Posterior vena cava (tissue), 2 donors: ENCODE data around the gene GPBP1L1. TPM values are rescaled to one million over a fixed set of nuclear protein-coding genes. Genes with fewer than 3 reads are reported as not detected.
"Not testable (repeated sequence)": the region's sequence is repeated elsewhere in the genome, so short reads cannot be mapped to it uniquely, and the experiment has no call there.

Experiments
- DNase-seq: peaks from one replicate; pipeline ENCODE4 v3.0.0-alpha.2; 2020; ENCODE audit warnings: low spot score
- intact Hi-C, 2 donors: fragments of 100-400 bp; cut with DNase I; formaldehyde crosslinking; loops; one replicate each; pipeline versions ENCODE4 v1.14.1 to v1.14.2; 2022 to 2023
- long read RNA-seq, 2 donors: library from polyadenylated mRNA; unstranded; transcript quantifications; one replicate each; pipeline ENCODE4 v2.0.0, GENCODE V29; 2020 to 2021
- total RNA-seq, 2 donors: library from RNA; stranded (reverse); fragmentation: NEBNext Ultra II Directional; extraction: Animal tissue kit (Norgen Biotek cat#: 25700); gene quantifications; one replicate each; pipeline ENCODE4 v1.2.1, GENCODE V29; 2021
- donor health status: DM: yes; HTN: yes; CAD: no.
- donor health status: DM: yes; HTN: yes; CAD: no.

The GPBP1L1 gene, protein sequence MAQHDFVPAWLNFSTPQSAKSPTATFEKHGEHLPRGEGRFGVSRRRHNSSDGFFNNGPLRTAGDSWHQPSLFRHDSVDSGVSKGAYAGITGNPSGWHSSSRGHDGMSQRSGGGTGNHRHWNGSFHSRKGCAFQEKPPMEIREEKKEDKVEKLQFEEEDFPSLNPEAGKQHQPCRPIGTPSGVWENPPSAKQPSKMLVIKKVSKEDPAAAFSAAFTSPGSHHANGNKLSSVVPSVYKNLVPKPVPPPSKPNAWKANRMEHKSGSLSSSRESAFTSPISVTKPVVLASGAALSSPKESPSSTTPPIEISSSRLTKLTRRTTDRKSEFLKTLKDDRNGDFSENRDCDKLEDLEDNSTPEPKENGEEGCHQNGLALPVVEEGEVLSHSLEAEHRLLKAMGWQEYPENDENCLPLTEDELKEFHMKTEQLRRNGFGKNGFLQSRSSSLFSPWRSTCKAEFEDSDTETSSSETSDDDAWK
- 10 to 100 TPM; 75.9 to 83.4 TPM for total RNA-seq
- long read RNA-seq, donor 1, partial matches to known transcripts: 3 of 7 reads
- long read RNA-seq, donor 1, other reads (novel, unspliced or antisense): 1 of 7 reads
- long read RNA-seq, donor 2, partial matches to known transcripts: 1 of 8 reads
- long read RNA-seq, donor 2, other reads (novel, unspliced or antisense): 4 of 8 reads

DNA sequence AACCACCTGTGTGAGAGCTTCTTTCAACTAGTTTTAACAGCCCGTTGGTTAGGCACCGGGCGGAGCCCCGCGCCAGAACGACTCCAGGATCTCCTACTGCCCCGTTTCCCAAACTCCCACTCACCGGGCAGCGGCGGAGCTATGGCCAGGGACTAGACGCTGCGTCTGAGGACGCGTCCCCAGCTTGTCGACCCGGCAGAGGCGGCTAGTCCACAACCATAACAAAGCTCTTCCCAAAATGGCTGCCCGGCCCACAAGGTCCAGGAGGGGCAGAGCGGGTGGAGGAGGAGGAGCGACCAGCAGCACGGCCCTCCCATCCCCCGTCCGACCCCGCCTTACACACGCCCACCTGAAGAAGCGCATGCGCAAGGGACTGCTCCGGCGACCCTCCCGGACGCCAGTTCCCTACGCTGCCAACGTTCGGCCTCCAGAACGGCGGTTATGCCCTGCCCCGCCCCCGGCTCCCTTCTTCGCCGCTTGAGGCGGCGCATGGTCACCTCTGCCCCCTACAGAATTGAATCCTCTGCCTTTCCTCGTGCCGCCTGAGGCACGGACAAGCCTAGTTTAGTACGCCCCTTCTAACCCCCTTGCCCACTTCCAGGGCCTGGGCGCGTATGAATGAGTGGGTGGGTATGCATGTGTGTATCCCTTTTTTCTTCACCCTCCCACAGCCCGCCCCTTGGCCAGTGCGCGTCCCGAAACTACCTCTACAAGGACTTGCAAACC, at the start of gene GPBP1L1:
TSS of gene GPBP1L1 (minus strand) at position 246 of the 726 bp plus-strand sequence. CDS start 27,446 bp downstream, outside the sequence.
- DNase-seq: peak; percentile 99
- intact Hi-C loops: no loop called here

DNA sequence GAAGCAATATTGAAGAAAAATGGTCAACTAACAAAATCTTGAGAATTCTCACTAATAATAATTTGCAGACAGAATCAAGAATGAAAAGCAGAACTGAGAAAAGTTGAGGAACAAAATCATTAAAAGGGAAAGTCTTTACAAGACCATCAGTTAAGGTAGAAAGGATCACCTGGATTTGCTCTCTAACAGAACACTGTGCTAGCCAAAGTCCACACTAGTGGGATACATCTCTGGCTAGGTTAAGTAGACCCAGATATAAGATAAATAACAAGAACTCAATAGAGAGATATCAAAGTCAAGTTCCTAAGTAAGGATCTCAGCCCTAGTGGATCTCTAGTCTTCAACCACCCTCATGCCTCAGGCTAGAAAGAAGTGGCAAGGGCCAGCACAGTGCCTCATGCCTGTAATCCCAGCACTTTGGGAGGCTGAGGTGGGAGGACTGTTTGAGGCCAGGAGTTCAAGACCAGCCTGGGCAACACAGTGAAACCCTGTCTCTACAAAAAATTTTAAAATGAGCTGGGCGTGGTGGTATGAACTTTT, 44.5 kb upstream of the GPBP1L1 start:
- no peak for DNase-seq
- intact Hi-C loops: no loop called here

DNA sequence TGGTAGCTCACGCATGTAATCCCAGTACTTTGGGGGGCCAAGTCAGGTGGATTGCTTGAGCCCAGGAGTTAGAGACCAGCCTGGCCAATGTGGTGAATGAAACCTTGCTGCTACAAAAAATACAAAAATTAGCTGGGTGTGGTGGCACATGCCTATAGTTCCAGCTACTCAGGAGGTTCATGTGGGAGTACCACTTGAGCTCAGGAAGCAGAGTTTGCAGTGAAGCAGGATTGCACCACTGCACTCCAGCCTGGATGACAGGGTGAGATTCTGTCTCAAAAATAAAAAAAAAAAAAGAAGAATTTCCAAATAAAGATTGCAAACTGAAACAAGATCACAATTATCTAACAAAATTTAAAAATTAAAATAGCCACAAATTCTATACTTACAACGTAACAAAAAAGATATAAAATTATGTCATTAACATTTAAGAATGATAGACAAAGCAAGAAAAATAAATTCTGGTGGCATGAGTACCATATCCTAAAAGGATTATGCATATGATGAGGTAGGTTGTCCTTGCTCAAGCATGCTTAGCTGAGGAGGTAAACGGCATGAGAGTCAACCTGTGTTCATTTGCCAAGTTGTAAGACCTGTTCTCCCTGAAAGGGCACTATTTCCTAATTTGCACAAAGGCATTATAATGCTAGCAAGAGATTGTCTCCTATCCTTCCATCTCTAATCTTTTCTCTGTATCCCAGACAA, 43.9 kb upstream of the GPBP1L1 start:
- intact Hi-C loops: no loop called here

DNA sequence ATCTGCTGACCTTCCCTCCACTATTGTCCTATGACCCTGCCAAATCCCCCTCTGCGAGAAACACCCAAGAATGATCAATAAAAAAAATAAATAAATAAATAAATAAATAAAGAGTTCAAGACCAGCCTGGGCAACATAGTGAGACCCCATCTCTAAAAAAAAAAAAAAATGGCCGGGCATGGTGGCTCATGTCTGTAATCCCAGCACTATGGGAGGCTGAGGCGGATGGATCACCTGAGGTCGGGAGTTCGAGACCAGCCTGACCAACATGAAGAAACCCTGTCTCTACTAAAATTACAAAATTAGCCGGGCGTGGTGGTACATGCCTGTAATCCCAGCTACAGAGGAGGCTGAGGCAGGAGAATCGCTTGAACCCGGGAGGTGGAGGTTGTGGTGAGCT, 39.7 kb upstream of the GPBP1L1 start:
- DNase-seq, intact Hi-C loops: not testable (repeated sequence)

More for the DNA sequence above, 43.9 kb upstream of the GPBP1L1 start:
- DNase-seq: no peak

DNA sequence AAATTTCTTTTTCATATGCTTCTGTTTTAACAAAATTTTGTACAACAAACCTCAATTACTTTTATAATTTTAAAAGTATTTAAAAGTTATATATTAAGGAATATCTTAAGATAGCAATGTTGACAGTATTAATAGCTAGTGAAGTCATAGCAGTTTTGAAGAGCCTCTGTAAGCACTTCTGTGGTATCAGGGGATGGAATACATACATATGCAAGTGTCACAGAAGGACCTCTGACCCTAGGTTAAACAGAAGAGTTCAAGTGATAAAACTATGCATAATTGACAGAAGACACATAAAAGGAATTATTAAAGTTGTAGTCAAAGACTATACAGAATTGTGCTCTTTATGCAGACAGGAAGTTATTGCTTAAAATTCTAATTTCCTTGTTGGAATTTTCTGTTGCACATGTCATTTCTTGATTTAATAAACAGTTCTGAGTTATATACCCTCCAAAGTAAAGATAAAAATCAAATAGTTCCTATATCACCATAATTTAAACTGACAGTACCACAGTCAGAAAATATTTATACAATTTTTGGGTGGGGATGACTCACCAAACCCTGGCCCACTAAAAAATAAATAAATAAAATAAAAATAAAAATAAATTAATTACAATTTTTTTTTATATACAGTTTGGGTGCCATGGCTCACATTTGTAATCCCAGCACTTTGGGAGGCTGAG, 37.1 kb upstream of the GPBP1L1 start:
- intact Hi-C loops: no loop called here
- no peak for DNase-seq

DNA sequence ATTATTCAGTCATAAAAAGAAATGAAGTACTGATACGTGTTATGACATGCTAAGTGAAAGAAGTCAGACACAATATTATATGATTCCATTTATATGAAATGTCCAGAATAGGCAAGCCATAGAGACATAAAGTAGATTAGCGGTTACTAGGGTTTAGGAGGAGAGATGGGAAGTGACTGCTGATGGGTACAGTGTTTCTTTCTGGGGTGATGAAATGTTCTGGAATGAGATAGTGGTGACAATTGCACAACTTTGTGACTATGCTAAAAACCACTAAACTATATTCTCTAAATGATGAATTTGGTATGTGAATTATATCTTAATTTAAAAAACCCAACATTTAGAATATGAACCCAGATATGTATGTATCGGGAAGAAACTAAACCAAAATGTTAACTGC, 36.5 kb upstream of the GPBP1L1 start:
- intact Hi-C loops: no loop called here

DNA sequence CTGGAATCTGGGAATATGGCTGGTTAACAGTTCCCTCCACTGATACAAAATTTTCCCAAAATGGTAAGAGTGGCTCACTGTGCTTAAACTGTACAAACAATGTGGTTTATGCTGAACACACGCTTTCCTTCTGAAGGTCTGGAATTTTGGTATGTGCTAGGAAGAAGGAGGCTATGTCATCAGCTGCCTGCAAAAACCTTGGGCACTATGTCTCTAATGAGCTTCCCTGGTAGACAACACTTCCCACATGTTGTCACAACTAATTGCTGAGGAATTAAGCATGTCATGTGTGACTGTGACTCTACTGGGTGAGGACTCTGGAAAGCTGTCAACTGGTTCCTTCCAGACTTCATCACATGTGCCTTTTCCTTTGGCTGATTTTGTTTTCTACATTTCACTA, 34.9 kb upstream of the GPBP1L1 start:
- DNase-seq: no peak
- intact Hi-C loops: no loop called here

More for the DNA sequence above, 36.5 kb upstream of the GPBP1L1 start:
- no peak for DNase-seq

DNA sequence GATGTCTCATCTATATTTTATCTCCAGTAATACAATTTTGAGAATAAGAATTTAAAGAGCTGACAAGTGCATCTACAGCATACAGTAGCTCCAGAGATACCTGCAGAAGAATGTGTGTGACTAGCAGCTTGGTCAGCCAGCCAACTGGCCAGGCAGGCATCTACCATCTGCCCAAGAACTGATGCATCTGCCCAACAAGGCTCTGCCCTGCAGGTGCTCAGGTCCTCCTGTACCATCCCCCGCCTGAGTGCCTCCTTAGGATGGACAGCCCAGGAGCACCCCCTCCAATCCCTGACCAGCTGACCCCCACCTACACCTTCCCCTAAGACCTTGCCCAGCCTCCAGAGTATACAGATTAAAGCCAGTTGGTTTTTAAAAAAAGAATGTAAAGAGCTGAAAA, 32.0 kb upstream of the GPBP1L1 start:
- intact Hi-C loops: no loop called here
- DNase-seq: no peak

DNA sequence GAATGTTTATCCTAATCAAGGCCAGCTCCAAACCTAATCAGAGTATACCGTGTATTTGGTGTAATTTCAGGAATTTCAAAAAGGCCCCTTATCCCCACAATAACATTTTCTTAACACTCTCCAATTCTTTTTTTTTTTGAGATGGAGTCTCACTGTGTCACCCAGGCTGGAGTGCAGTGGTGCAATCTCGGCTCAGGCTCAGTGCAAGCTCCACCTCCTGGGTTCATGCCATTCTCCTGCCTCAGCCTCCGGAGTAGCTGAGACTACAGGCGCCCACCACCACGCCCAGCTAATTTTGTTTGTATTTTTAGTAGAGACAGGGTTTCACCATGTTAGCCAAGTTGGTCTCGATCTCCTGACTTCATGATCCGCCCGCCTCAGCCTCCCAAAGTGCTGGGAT, 31.1 kb upstream of the GPBP1L1 start:
- intact Hi-C loops, DNase-seq: not testable (repeated sequence)

DNA sequence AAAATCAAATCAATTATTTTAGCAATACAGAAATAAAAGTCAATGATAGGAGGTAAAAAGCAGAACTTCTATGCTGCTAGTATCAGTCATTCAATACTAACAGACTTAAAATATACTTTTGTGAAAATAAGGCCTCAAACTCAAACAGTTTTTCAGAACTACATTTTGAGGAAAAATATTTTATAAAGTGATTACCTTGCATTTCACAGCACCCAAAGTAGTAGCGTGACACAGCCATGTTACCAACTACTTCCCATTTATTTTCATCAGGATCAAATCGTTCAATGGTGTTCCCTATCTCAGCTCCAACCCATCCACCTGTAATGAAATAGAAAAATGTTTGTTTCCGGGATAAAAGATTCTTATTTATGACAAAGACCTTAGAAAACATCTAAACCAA, 30.4 kb upstream of the GPBP1L1 start:
- intact Hi-C loops: no loop called here
- no peak for DNase-seq

DNA sequence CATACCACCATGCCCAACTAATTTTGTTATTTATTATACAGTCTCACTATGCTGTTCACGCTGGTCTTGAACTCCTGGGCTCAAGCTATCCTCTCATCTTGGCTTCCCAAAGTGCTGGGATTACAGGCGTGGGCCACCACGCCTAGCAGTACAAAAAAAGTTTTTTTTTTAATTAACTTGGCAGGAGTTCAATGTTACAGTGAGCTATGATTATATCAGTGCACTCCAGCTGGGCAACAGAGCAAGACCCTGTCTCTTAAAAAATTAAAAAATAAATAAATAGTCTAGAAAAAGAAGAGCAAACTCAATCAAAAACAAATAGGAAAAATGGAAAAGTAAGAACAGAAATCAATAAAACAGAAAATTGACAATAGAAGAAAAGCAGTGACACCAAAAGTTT, 27.4 kb upstream of the GPBP1L1 start:
- no peak for DNase-seq
- intact Hi-C loops: no loop called here

DNA sequence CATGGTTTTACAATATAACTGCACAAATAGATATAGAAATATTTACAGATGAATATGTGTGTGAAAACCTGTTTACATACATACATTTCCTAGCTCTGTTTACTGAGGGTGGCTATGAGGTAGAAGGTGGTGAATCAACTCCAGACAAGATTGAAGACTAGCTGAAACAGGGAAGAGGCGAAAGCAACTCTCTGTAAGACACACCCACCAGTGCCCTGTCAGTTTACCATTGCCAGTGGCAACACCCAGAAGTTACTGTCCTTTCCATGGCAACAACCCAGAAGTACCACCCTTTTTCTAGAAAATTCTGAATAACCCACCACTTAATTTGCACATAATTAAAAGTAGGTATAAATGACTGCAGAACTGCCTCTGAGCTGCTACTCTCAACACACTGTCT, 18.3 kb upstream of the GPBP1L1 start:
- intact Hi-C loops: no loop called here
- DNase-seq: no peak

DNA sequence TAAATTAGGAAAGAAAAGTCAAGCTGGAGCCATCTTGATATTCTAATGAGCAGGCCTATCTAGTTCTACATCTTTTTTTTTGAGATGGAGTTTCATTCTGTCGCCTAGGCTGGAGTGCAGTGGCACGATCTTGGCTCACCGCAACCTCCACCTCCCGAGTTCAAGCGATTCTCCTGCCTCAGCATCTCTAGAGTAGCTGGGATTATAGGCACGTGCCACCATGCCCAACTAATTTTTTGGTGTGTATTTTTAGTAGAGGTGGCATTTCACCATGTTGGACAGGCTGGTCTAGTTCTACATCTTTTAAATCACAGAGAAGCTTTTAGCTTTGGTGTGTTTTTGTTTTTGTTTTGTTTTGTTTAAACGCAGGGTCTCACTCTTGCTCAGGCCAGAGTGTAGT, 8.5 kb upstream of the GPBP1L1 start:
- intact Hi-C loops: no loop called here
- no peak for DNase-seq

DNA sequence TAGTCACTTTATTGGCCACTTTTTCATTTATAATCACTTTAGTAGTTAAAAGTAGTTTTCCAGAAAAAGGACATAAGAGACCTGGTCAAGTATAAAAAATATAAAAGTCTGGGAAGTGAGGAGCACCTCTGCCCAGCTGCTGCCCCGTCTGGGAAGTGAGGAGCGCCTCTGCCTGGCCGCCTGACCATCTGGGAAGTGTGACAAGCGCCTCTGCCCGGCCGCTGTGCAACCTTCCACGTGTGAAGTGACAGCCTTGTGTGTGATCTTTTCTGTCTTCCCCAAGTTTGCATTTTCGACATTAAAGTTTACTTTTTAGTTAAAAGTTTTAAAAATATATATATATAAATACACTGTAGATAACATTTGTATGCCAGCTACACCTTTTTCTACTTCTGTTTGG, 7.5 kb upstream of the GPBP1L1 start:
- DNase-seq, intact Hi-C loops: not testable (repeated sequence)

DNA sequence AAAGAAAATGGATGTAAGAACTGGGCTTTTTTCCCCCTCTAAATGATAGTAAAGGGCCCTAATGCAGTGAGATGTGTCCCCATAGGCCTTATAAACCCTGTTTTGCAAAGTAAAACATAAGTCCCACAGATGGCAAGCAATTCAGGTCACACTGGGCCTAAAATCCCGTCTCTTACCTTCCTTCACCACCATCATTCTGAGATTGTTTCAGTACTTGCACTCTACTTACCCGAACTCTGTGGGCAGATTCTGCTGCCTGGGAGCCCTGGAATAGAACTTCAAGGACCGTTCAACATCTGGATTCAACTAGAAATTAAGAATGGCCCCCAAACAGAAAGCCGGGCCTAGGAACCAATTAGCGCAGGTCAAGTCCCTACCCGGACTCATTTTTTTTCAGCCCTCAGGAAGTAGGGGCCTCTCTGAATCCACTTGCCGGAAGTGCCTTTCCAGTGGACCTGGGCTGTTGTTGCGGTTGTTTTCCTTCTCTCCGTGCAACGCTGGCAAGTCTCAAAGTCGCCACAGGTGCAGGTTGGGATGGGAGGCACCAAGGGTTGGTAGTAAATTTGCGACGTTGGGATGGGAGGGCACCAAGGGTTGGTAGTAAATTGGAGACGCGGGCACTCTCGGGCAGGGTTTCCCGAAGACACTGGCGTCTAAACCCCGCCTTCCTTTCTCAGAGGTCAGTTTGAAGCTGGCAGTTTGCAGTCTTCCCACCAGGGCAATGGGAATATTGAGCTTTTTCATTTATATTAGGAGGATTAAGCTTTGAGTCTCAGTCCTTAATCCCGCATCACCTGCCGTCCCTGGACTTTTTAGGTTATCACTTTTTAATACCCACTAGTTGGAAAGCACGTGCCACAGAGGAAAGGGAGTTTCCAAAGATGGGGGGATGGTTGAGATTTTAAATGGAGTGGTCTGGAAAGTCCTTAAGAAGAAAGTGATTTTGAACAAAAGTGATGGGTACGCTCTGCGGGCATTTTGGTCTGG, 1.7 kb upstream of the GPBP1L1 start, which contains the start of gene TMEM69:
TSS of gene TMEM69 (plus strand) at position 428 of the 987 bp plus-strand sequence. CDS start 2,888 bp downstream, outside the sequence.
- intact Hi-C loops: no loop called here
- DNase-seq: peak; percentile 85

DNA sequence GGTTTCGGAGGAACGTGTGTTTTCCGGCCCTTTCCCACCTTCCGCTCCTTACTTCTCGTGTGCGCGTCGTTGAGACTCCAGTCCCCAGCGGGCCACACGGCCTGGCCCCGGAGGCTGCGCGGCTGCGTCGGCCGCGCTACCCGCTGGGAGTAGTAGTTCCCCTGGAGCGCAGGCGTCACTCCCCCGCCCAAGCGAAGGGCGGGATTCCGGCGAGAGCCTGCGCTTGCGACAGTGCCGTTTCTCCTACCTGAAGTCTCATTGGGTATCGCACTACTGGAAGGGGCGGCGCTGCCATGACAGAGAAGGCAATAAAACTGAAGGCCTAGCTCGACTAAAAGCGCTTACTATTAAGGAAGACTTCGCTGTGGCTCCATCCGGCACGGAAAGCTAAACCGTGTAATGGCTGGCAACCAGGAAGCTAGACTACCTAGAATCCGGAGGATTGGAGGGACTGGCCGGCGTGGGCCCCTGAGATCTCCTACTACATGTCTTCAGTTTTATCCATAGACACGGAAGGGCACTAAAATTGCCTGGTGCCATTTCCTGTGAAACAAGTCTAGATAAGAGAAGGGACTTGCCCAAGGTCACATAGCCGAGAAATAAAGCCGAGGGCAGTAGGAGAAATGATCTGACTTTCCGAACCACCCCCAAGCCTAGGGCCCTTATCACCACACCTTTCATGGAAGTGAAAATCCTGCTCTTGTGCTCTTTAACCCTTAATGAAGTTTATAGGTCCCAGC, 851 bp upstream of the GPBP1L1 start:
- peak; percentile 99 for DNase-seq
- intact Hi-C loops: no loop called here

DNA sequence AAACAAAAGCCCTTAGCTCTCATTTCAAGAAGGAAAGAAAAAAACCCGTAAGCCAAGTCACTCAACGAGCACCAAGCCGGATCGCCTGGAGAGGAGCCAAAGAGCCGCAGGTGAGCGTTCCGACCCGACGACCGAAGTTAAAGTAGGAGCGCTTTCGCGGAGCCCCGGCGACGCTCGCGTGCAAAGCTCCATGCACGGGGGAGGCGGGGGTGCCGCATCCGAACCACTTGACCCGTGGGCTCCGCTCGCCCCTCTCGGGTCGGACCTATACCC, 382 bp downstream of the GPBP1L1 start:
- DNase-seq: peak; percentile 86
- intact Hi-C loops: no loop called here
